Neural progenitor cell (in vitro differentiated cells): ENCODE results near the gene SKIC3.

ENCODE experiments used
- EZH2phosphoT487 ChIP-seq: fragments of 200-600 bp; sonication (generic); IDR thresholded peaks from 2 replicates; pipeline ENCODE4 v1.6.1; 2017; ENCODE audit warnings: antibody characterized with exemption
- TF ChIP-seq, protein P1 (sequence below): fragments of 200-600 bp; sonication (generic); IDR thresholded peaks from 2 replicates; pipeline ENCODE4 v1.5.1; 2017; ENCODE audit warnings: antibody characterized with exemption, mild to moderate bottlenecking

DNA sequence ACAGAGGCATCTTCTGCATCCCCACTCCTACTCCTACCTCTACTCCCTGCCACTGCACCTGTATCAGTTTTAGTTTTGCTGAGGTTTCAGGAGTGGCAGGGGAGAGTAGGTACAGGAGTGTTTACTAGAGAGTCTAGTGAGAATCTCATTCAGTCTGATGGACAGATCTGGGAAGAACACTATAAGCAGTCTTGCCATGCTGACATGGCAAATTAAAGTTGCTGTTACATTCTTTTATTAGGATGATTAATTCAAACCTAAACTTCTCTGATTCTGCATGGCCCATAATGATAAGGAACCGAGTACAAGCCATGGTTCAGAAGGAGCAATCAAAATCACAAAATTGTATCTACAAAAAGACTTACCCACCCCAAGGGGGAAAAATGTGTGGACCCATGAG is 7.5 kb upstream of the SKIC3 start:
- TF ChIP-seq, protein P1, sequence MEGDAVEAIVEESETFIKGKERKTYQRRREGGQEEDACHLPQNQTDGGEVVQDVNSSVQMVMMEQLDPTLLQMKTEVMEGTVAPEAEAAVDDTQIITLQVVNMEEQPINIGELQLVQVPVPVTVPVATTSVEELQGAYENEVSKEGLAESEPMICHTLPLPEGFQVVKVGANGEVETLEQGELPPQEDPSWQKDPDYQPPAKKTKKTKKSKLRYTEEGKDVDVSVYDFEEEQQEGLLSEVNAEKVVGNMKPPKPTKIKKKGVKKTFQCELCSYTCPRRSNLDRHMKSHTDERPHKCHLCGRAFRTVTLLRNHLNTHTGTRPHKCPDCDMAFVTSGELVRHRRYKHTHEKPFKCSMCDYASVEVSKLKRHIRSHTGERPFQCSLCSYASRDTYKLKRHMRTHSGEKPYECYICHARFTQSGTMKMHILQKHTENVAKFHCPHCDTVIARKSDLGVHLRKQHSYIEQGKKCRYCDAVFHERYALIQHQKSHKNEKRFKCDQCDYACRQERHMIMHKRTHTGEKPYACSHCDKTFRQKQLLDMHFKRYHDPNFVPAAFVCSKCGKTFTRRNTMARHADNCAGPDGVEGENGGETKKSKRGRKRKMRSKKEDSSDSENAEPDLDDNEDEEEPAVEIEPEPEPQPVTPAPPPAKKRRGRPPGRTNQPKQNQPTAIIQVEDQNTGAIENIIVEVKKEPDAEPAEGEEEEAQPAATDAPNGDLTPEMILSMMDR, result no peak
- no peak for TF ChIP-seq EZH2phosphoT487
